ENCODE measurements around the gene GRIN2A.

Gene GRIN2A

DNA sequence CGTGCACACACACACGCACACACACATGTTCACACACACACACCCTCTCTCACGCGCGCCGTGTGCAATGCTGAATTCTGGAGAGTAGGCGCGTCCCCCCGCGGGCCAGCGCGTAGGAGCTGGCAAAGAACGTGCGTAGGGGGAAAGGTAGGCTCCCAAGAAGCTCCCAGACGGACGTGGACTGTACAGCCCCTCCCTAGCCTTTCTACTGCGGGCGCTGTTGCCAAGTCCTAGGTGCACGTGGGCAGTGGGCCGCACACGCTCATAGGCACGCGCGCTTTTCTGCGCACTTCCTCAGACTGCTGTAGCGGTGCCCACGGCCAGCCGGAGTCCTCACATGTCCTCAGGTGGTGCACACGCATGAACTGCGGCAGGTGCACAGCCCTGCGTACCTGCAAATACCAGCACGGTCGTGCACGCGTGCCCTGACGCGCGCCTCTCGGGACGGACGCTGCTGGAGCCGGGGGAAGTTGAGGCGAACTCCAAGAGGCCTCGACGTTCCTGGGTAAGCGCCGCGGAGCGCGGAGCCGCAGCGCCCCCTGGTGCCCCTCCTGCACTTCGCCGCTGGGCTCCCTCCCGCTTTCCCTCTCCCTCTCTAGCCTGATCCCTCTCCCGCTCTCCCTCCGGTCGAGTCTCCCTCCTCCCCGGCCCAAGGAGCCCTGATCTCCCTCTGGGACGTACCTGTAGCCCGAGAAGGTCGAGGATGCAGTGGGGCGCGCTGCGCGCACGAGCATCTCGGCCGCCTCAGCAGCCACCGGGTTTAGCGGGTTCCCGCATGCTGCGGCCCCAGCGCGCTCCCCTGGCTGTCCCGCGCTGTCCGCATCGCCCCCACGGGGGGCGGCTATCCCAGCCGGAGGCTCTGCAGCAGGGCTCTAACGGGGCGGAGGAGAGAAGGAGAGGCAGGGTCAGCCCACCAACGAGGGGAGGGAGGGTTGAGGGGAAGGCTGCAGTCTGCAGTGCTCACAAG lies 749 bp downstream of the GRIN2A start:
- DNase-seq (ENCODE audit: low spot score): no peak

DNA sequence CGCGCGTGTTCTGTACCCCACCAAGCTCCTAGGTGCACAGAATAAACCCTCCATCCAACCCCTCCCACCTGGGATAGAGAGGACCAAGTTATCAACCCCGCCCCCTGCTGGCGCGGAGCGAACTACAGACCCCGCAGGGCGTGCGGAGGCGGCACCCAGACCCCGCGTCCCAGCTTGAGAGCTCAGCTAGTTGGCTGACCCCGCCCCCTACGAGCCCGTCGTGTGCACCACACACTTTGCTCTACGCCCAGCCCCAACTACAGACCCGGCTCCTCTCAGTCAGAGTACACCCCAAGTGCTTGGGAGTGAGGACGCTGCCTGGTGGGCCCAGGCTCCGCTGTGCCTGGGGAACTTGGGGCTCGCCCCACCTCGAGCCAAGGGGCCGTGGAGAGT lies 1.5 kb downstream of the GRIN2A start:
- no peak for DNase-seq (ENCODE audit: low spot score)

DNA sequence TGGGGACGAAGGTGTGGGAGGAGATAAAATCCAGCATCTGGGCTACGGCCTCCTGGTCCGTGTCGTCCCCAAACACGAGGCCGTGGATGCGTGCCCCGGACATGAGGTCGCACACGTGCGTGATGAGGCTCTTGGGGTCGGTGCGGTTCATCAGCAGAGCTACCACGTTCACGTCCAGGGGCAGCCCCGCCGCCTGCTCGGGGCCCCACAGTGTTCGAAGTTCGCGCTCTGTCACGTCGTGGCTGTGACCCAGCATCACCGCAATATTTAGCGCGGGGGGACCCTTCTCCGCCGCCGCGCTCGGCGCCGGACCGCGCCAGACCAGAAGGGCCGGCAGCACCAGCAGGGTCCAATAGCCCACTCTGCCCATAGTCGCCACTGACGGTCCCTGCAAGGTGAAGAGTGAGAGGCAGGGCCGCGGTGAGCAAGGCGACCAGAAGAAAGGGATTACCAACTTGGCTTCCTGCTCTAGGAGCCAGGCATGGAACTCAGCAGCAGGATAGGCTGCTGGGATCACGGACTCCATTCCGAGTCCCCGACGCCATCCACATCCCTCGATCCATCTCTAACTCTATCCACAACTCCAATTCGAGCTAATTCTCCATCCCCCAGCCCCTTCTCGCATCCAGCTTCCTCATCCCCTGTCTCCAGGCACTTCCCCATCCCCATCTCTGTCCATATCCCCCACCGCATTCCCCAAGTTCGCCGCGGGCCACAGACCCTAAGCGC lies 2.0 kb downstream of the GRIN2A start:
- DNase-seq (ENCODE audit: low spot score): no peak

DNA sequence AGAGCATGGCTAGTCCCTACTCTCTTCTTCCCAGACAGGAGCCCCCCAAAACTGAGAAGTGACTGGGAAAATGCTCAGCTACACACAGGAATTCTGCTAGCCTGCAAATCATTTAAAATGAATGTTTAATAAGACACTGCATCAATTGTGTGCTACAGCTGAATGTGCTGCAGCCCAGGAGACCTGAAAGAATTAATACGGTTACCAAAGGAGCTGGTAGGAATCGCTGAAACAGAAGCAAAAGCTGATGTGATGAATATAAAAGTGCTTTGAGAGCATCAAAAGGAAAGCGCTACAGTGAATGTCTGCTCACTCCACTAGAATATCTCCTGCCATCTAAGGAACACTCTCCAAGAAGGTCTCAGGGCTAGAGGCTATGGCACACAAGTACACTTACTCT lies 3.7 kb downstream of the GRIN2A start:
- DNase-seq (ENCODE audit: low spot score): no peak

DNA sequence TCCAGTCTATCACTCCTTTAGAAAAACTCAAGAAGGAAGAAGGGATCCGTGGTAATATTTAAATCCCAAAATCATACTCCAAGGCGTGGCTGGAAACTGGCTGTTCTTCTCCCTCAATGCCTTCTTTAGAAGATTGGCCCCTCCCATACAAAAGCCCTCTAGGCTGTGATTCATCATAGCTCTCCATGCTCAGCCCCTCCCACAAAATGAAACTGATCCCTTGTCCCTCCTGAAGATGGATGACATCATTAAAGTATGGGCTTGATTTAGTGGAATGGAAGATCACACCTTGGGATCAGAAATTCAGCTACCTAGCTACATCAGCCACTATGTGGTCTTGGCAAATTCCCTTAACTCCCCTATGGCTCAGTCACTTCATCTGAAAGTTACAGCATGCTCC lies 4.1 kb downstream of the GRIN2A start:
- no peak for DNase-seq (ENCODE audit: low spot score)

DNA sequence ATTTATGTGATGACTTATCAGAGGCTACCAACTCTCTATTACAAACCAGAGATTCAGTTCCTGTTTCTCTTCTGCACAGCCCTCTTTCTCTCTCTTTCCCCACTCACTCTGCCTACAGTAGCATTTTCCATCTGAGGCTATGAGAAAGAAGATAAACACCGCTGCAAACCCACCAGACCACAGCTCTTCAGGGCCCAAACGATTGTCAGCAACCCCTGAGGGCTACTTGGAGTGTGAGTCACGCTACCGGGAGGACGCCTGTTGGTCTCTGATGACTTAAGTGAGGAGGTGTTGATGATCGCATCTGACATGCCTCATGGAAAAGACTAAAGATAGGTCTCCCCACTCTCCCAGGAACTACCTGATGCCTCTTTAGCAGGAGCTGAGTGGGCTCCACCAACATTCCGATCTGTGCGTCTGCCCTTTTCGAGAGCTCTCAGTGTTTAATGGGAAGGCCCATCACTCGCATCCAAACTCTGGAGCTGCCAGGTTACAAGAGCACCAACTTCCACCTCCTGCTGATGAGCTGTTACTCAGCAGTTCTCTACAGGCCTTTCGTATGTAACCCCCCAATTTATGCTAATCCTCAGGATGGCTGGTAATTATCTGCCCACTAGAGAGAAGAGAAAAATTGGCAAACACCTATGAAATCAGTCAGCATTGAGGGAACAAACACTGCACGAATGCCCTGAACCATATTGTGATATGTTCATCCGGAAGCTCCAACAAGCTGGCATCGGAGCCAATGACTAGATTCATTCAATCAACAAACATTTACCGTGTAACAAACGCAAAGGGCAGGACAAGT lies 9.2 kb downstream of the GRIN2A start:
- no peak for DNase-seq (ENCODE audit: low spot score)

DNA sequence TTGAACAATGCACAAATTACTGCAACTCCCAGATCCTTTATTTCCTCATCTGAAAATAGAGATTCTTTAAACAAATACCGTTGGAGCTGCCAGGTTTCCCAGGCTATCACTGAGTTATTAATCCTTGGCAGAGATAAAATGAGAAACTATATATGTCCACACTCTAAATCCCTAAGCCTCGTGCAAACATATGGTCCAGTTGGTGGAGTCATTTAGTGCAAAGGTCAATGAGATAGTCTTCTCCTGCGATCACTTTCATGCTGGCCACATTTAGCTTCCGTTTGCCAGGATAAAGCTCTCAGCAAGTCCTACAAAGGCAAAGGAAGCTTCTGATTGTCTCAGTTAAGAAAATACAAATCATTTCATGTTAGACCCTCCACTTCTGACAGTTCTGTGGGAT lies 11.0 kb downstream of the GRIN2A start:
- DNase-seq (ENCODE audit: low spot score): no peak

DNA sequence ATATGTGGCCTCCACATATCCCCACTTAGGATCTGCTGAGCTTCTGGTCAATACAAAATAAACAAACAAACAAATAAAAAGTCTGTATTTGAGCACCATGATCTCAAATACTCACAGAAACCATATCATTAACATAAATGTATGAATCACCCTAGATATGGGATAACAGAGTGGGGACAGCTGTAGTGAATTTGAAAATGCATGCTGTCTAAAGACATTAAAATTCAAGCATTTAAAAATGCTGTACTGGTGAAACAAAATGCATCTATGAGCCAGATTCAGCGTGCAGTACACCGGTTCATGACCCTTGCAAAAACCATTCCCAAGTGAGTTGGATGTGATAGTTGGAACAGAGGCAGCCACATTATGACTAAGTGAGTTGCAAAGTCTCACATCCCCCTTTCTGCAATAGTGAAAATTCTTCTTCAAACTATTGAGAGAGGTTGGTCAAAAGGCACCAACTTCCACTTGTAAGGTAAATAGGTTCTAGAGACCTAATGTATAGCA lies 12.3 kb downstream of the GRIN2A start:
- no peak for DNase-seq (ENCODE audit: low spot score)

DNA sequence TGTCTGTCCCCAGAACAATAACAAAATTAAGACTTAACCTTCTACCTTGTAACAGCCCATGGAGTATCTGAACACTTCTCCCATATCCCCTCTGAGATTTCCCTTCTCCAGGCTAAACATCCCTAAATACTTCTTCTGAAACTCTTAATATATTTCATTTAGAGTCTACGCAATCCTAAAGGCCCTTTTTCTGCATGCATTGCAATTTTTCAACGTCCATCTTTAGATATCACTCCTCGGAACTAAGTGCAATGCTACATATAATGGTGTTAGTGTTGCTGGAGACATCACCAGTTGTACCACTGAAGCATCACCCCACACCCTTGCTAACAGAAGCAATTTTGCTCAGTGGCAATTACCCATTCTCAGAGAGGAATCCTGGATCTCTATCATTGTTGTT lies 13.2 kb downstream of the GRIN2A start:
- no peak for DNase-seq (ENCODE audit: low spot score)

DNA sequence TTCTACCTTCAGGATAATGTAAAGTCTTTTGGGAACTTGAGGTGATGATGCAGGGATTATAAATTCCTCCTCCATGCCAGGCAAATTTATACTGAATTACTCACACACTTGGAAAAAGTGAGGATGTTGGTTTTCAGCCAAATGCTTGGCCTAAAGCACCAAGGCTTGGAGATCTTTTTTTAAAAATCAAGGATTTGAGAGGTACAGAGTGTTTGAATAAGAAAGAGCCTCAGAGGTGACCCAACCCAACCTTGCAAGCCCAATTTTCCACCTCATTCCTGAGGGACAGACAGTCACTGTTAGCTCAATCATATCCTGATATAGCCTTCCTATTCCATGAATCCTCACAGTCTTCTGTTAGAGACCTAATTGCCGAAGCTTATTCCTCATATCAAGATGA lies 14.0 kb downstream of the GRIN2A start:
- no peak for DNase-seq (ENCODE audit: low spot score)

DNA sequence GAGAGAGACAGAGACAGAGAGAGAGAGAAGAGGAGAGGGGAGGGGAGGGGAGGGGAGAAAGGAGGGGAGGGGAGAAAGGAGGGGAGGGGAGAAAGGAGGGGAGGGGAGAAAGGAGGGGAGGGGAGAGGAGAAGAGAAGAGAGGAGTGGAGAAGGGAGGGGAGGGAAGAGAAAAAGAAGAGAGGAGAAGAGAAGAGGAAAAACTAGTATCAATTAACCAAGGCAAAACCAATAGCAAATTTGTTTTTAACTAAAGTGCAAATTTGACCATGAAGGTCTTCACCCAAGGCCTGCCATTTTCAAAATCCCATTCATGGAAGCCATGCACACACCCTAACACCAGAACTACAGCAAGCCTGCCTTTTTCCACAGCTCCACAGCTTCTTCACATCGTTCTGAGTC lies 16.6 kb downstream of the GRIN2A start:
- DNase-seq (ENCODE audit: low spot score): no peak

DNA sequence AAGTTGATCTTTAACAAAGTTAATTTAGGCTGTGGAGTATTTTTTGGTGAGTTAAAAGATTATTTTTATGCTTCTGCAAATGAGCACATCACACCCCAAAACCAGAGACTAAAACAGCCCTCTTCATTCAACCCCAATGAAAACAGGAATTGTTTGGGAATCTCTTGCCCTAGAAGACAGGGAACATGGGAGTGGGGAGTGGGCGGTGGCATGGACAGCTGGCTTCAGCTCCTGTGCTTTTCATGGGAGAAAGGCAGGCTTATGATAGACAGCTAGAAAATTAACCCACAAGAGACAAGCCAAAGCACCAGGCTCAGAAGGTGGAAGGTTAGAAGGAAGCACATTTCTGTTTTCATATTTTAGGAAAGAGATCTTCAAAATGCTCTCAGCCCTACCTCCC lies 19.2 kb downstream of the GRIN2A start:
- DNase-seq (ENCODE audit: low spot score): no peak

DNA sequence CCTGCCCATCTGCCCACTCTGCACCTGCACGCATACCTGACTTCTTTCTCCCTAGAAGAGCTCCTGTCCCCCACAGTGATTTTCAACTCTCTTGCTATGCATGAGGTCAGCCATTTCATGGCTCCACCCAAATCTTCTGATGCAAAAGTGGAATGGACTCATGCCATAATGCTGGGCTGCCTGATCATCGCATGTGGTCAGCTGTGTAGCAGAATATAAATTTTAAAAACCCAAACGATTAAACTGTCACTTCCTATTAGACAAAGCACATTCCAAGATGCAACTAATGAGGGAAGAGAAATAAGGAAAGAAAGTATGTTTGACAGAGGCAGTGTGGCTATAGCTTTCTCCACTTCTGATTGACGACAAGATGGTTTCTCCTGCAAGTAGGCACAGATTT lies 26.1 kb downstream of the GRIN2A start:
- no peak for DNase-seq (ENCODE audit: low spot score)

DNA sequence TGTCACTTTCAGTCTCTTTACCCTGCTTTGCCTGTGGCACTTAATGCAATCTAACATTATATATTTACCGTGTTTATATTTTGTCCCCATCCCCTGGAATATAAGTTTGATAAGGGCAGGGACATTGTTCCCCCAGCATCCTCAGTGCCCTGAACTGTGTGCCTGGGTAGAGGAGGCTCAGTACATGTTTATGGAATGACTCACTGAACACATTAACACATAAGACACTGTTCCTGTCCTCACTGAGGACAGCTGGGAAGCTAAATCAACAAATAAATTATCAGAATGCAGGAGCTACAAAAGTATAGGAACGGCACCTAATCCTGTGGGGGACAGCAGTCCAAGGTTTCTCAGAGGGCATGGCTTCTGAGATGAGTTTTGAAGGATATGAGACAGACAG lies 27.8 kb downstream of the GRIN2A start:
- no peak for DNase-seq (ENCODE audit: low spot score)

DNA sequence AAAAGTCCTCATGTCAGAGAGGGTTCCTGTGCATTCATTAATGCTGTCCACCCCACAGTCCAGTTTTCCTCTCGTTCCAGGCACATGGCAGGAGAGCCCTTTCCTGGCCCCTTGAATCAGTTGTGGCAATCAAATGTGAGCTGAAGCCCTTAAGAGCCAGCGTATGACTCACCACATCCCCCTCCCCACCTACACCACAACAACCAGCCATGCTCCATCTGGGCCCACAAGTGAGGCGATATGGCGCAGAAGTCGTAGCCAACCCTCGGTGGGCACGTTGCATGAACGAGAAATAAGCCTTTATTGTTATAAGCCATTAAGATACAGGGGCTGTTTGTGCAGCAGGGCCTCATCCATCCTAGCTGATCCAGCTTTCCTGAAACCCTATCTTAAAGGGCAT lies 28.2 kb downstream of the GRIN2A start:
- no peak for DNase-seq (ENCODE audit: low spot score)

DNA sequence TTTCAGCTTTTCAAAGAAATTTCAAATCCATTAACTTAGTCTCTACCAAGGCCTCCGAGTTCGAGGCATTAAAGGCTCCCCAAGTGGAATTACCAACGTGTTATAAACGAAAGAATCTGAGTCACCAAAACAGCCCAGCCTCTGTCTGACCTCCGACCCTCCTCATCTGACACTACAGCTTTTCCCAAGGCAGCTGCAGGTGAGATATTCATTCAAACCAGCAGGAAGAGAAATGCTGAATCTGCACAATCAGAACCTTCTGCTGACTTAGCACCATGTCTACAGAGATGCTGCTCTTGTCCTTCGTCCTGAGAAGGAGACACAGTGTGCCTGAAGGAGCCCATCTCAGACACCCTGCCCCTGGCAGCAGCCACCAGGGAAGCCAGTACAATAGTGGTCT lies 30.5 kb downstream of the GRIN2A start:
- no peak for DNase-seq (ENCODE audit: low spot score)

DNA sequence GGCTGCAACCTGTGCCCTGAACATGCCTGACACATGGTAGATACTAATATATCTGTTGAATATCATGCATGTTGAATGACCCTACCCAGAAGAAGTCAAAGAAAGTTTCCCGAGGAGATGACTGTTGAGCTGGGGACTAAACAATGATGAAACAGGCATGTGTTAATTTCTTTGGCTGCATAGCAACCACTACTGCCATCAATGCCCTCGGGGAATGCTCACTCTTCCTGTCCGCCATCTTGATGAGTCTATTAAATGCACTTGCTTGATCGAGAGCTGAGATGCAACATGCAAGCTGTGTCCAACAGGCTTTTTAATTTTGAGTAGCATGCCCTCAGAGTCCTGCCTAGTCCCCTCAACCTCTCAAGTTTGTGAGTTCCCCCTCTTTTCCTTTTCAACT lies 31.3 kb downstream of the GRIN2A start:
- no peak for DNase-seq (ENCODE audit: low spot score)

DNA sequence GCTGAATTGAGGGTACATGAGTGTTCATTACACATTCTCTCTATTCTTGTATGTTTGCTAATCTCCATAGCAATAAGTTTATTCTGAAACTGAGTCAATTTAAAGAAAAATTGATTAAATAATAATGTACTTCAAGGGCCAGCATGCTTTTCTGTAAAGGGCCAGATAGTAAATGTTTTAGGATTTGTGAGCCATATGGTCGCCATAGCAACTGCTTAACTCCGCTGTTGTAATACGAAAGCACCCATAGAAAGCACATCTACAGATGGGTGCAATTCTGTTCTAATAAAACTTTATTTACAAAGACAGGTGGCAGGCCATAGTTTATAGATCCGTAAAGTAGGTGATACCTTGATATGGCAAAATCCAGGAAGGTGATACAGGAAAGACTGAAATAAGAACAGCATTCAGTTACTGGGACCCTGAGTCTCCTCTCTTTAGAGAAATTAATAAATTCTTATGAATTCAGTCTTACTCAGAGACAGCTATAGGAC lies 36.6 kb downstream of the GRIN2A start:
- DNase-seq (ENCODE audit: low spot score): no peak

DNA sequence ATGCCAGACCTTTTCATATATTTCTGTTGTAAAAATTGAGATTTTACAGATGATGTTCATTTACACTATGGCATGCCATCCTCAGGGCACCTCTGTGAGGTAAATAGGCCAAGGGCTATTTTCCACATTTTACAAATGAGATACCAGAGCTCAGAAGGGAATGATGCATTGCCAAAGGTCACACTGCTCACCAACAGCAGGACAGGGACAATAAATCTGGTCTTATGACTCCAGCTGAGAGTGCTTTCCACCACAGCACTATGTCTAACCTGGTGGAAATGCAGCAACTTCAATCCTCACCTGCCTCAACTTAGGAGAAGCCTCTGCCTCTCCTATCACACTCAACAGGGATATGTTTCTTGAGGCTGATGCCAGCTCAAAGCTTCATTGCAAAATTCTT lies 40.6 kb downstream of the GRIN2A start:
- no peak for DNase-seq (ENCODE audit: low spot score)

DNA sequence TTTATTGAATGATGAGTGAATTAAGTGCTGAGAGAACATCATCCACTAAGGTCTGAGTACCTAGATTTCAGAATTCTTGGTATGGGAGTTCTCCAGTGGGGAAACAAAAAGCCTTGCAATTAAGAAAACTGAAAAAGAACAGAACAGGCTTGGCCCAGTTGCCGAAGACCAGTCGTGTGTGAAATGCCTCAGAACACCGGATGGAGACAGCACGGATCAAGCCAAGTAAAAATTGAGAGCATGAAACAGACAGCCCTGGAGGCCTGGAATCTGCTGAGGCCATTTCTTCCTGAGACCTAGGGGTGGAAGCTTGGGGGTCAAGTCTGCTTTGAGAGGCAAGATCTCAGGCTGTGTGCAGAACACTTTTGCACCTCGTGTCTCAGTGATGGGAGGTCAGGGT lies 43.3 kb downstream of the GRIN2A start:
- DNase-seq (ENCODE audit: low spot score): no peak

DNA sequence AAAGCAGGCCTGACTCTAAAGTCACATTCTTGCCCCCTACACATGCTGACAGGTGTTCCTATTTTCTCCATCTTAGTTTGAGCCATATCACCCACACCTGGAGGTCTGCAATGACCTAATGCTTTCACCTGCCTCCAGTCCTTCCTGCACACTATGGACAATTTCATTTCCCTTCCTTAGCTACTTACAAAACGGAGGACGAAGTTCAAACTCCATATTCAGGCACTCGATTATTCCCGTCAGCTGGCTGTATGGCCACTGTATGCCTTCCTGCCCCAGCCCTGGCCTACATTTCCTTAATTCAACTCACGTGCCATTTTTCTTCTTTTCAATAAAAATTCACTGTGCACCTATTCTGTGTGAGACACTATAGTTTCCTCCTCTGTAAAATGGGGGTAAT lies 44.9 kb downstream of the GRIN2A start:
- DNase-seq (ENCODE audit: low spot score): no peak

DNA sequence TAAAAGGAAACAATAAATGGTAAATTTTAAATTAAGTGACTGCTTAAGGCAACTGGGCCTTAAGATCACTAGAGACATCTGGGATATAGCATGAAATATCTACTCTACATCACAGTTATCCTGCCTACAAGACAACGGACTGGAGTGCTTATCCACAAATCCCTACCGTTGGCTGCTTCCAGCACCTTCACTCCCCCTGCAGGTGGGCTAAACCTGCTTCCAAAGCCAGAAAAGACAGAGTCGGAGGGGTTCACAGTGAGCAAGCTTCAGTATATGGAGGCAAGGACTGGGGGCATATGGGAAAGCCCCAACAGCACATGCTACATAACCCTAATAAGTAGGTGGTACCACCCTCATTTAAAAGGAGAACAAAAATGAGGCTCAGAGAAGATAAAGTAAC lies 45.3 kb downstream of the GRIN2A start:
- no peak for DNase-seq (ENCODE audit: low spot score)
